ENCODE results near the gene ANKRD55. TPM values are rescaled to one million over a fixed set of nuclear protein-coding genes. Genes with fewer than 3 reads are reported as not detected.
"Not testable (repeated sequence)": the region's sequence is repeated elsewhere in the genome, so short reads cannot be mapped to it uniquely, and the experiment has no call there.

Gene ANKRD55
- polyA plus RNA-seq, 1 of the 3 experiments (the other 2 are of a cell fraction): not detected

- TF ChIP-seq REST (IDR thresholded peaks at IDR 0.05; ENCODE audit: low read depth, low read length) (0 out of 2 replicates have a peak, but pooled peaks have one; percentile 11), SMC3 (IDR thresholded peaks at IDR 0.05; ENCODE audit: low read depth, low read length) (no peak), TCF12 (IDR thresholded peaks at IDR 0.05) (peak; percentile 78), NRF1 (IDR thresholded peaks at IDR 0.05; ENCODE audit: low read depth, low read length) (no peak), GABPA (IDR thresholded peaks at IDR 0.05; ENCODE audit: low read depth) (no peak), FOXM1 (IDR thresholded peaks at IDR 0.05; ENCODE audit: low read depth) (no peak), SIN3A (IDR thresholded peaks at IDR 0.05; ENCODE audit: borderline replicate concordance, low read depth, low read length) (no peak), CHD2 (IDR thresholded peaks at IDR 0.05; ENCODE audit: low read length, partially characterized antibody) (no peak), GATA2 (CRISPR knock-in tag; IDR thresholded peaks at IDR 0.05) (no peak), POLR2AphosphoS5 (IDR thresholded peaks at IDR 0.05; ENCODE audit: low read depth, low read length) (peak; percentile 64; the same call in 1 of the 2 replicates), MEF2A (IDR thresholded peaks at IDR 0.05; ENCODE audit: borderline replicate concordance, low read depth) (no peak), NFIC (IDR thresholded peaks at IDR 0.05; ENCODE audit: borderline replicate concordance) (peak; percentile 73; the same call in 1 of the 2 replicates)
Observed at GRCh38 chr5:56259002-56259511, 25.9 kb upstream of the ANKRD55 start (continued).

GRCh38 chr5:56257763-56258529, 24.8 kb upstream of the ANKRD55 start:
- CTCF ChIA-PET: not testable (repeated sequence)

GRCh38 chr5:56257010-56257409, 23.9 kb upstream of the ANKRD55 start:
- CTCF ChIA-PET: no interaction called here
- TF ChIP-seq SIN3A (IDR thresholded peaks at IDR 0.05; ENCODE audit: borderline replicate concordance, low read depth, low read length): no peak
- TF ChIP-seq TEAD4 (IDR thresholded peaks at IDR 0.05; ENCODE audit: borderline replicate concordance, insufficient read depth): no peak
- TF ChIP-seq ZBTB33 (IDR thresholded peaks at IDR 0.05; ENCODE audit: borderline replicate concordance, low read depth): no peak
- TF ChIP-seq USF2 (IDR thresholded peaks at IDR 0.05; ENCODE audit: borderline replicate concordance, low read depth, low read length): no peak
- no peak for TF ChIP-seq RFX5 (IDR thresholded peaks at IDR 0.05; ENCODE audit: low read length)
- TF ChIP-seq MXI1 (IDR thresholded peaks at IDR 0.05; ENCODE audit: low read depth, low read length): no peak
- POLR2A ChIA-PET: no interaction called here
- no peaks in the 10 kb centered on the region for H3K79me2 ChIP-seq (ENCODE audit: insufficient read depth)
- no peaks in the 10 kb centered on the region for H4K20me1 ChIP-seq (ENCODE audit: insufficient read depth)
- DNase-seq: no peak
- no peak overlapping the region for H3K9ac ChIP-seq
- H3K36me3 ChIP-seq (replicated peaks in 1 of 2; ENCODE audit: control insufficient read depth in 1 of 2, insufficient read depth in 2 of 2, low read length in 1 of 2): no peaks in the 10 kb centered on the region
- no peaks in the 10 kb centered on the region for H3K9me3 ChIP-seq
- H3K4me3 ChIP-seq (ENCODE audit: low read depth in 2 of 2, low read length in 1 of 2): no peak overlapping the region
- H3K9me2 ChIP-seq: no peaks in the 10 kb centered on the region
- peaks cover 4% of the 10 kb centered on the region for H3F3A ChIP-seq (replicated peaks; ENCODE audit: insufficient read depth)
- no peak overlapping the region for H3K27ac ChIP-seq (ENCODE audit: low read depth in 2 of 2, low read length in 1 of 2)
- peaks cover 0 to 9% of the 10 kb centered on the region in 2 experiments; a peak in 1 of 4 replicates for H3K4me1 ChIP-seq (ENCODE audit: control insufficient read depth in 1 of 2, insufficient read depth in 2 of 2, low read depth in 1 of 2, low read length in 1 of 2)
- no peak overlapping the region for H2AFZ ChIP-seq (ENCODE audit: low read depth)
- no peak overlapping the region for H3K4me2 ChIP-seq
- H3K27me3 ChIP-seq (ENCODE audit: insufficient read depth): no peaks in the 10 kb centered on the region

More at GRCh38 chr5:56257763-56258529, 24.8 kb upstream of the ANKRD55 start:
- H3K36me3 ChIP-seq (replicated peaks in 1 of 2; ENCODE audit: control insufficient read depth in 1 of 2, insufficient read depth in 2 of 2, low read length in 1 of 2); H3F3A ChIP-seq (replicated peaks; ENCODE audit: insufficient read depth); H3K4me1 ChIP-seq (ENCODE audit: control insufficient read depth in 1 of 2, insufficient read depth in 2 of 2, low read depth in 1 of 2, low read length in 1 of 2); H4K20me1 ChIP-seq (ENCODE audit: insufficient read depth); H3K9me3 ChIP-seq; H2AFZ ChIP-seq (ENCODE audit: low read depth); H3K9ac ChIP-seq; DNase-seq; H3K79me2 ChIP-seq (ENCODE audit: insufficient read depth); POLR2A ChIA-PET; H3K27me3 ChIP-seq (ENCODE audit: insufficient read depth); H3K4me3 ChIP-seq (ENCODE audit: low read depth in 2 of 2, low read length in 1 of 2); H3K9me2 ChIP-seq: not testable (repeated sequence)
- Histone ChIP-seq H3K27ac (ENCODE audit: low read depth in 2 of 2, low read length in 1 of 2) (peak overlapping the region in 1 of 2 experiments; percentile 76; a peak in 2 of 4 replicates), H3K4me2 (peak overlapping the region; percentile 45; the same call in 1 of the 2 replicates)
- WGBS (ENCODE audit: low lambda C conversion rate): 87% methylated on average over 28 of the region's 30 CpGs
